HTR-8/SVneo (cell line): ENCODE measurements around the gene ANKRD31.
A peak's percentile ranks its signal among the peaks of the same experiment; 100 is the strongest.
"Not testable (repeated sequence)": the region's sequence is repeated elsewhere in the genome, so short reads cannot be mapped to it uniquely, and the experiment has no call there.

Experiments used
- DNase-seq: peaks from one replicate; pipeline ENCODE4 v3.0.0; 2011; ENCODE audit warnings: low spot score, mixed read lengths; ENCODE audit not compliant: insufficient read length
- FAIRE-seq: peaks from 2 replicates; lab custom pipeline; 2011; peaks lifted over from hg19 to GRCh38; lab: Jason Lieb, UNC

The ANKRD31 gene, protein sequence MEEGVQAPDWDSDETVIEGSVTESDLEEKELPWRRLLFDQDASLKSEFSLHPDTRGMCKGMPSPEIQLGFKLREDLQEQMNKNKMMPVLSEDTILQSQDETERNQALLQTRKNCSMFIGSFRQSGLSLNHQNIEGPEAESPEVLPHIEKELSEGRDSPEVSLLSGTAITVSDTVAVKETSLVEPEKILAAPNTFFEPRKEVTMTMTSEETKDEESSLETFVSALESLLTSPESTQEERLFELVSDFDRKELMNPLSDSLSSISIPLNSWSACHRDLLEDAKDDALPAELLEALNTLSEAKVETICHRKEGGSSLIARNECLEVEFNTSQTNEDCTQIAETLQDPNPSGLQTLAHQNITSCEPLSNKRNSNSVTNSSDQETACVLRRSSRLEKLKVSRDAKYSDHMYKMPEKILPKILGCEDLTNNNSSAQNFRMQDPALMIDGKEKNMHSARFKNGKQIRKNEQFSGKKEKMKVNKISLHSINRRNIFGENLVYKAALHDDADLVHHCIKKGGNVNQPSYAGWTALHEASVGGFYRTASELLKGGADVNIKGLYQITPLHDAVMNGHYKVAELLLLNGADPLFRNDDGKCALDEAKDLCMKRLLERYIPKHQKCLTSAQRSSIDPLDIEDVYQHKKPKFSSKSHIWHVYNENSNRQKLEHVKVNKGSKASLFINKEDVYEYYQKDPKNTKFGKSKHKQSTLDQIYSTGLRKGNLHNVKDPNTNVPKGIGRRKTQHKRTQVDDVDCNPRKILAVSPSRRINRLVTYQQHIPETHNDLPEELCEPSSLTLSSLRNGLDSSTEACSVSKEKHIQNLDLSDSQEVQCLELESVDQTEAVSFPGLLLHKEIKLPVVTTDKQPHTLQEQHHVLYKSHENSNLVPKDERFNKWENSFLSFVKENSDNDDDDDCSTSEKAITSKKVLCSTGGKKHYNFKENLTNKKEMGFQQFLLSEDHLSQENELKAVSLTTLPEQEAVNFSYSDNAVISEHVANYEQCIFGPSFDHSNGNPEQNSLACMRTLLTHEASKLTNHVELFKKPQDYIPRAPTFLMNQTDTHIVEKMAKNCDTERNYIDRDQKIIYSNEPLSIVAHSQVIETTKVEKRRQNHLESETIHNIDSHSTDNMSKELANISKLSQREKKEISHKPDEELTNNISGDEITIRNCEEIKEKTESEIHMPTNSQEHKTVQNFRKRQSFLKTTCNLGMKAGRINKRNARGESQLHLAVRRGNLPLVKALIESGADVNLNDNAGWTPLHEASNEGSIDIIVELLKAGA (N-terminal part only)

DNA sequence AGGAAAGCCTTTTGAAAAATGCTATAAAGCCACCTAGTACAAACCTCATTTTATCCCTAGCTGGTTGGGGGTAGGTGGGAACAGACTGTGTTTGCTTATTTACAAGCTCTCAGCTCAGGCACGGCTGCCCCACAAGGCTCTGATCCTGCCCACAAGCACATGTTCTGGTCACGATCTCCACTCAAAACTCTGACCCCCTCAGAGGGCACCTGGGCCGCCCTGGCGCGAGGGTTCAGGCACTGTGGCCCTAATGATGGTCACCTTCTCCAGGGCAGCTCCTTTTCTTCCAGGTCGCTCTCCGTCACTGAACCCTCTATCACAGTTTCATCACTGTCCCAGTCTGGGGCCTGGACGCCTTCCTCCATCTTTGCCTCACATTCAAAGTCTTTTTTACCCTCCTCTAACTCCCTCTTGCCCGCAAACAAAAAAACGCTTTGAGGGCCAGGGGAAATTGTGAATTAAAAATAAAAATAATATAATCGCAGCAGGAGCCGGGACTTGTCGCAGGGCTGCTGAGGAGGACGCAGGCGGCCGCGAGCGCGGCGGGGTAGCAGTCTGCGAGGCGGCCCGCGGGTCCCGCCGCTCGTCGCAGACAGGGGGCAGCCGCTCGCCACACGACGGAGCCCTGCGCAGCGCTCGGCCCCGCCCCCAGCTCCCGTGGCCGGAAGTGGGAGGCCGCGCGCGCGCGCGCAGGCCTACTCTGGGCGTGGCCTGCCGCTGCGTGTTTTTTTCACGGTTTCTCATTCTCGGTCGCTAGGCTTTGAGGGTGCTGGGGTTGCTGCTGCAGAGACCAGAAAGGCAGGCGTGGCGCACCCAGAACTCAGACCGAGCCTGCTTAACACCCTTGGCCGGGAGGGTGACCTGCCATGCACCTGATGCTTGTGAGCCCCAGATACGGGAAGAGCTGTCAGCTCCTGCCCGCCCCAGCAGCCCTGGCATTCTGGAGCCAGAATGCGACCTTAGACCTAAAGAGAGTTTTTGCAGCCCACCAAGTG is at the start of gene ANKRD31:
TSS of gene ANKRD31 (minus strand) at position 557 of the 995 bp plus-strand sequence. CDS start at position 365, 192 bp downstream.
- DNase-seq = peak; percentile 82
- FAIRE-seq = peak; percentile 20

DNA sequence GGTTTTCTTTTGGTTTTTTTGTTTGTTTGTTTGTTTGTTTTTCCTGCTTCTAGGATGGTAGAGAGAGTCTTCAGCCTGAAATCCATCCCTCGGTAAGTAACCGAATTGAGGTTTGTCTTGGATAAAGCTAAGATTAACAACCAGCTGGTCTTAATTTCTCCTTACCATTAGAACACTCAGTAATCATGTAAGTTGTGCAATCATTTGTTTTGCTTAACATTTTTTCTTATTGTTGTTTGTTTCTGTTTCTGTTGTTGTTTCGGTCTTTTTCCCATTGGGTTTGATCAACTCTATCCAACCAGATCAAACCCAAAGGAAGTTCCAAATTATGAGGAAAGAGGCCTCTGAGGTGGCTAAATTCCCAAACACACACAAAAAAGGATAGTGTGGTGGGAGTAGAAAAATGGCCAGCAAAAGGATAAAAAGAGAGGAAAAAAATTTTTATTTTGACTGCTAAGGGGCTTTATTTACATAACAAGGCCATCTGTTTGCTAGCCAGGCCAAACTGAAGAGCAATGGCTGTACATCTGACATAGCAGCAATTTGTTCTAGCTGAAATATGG is 49.6 kb upstream of the ANKRD31 start:
- no peak for DNase-seq

DNA sequence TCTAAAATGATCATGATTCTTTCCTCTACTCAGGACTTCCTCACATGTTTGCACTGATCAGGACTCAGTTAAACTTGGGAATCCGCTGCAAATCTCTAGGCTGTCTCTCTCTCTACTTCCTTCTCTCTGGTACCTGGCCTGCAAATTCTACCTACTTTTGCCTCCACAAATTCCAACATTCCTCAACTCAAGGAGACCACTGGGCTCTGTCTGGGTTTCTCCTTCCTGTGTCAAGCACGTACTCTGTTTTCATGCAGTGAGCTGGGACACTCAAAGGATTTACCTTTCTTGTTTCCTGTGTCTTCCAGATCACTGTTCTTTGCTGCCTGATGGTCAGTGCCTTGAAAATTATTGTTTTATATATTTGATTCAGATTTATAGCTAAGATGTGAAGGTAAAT is 45.9 kb upstream of the ANKRD31 start:
- FAIRE-seq = no peak
- no peak for DNase-seq

More for the DNA sequence above, 49.6 kb upstream of the ANKRD31 start:
- FAIRE-seq = no peak

DNA sequence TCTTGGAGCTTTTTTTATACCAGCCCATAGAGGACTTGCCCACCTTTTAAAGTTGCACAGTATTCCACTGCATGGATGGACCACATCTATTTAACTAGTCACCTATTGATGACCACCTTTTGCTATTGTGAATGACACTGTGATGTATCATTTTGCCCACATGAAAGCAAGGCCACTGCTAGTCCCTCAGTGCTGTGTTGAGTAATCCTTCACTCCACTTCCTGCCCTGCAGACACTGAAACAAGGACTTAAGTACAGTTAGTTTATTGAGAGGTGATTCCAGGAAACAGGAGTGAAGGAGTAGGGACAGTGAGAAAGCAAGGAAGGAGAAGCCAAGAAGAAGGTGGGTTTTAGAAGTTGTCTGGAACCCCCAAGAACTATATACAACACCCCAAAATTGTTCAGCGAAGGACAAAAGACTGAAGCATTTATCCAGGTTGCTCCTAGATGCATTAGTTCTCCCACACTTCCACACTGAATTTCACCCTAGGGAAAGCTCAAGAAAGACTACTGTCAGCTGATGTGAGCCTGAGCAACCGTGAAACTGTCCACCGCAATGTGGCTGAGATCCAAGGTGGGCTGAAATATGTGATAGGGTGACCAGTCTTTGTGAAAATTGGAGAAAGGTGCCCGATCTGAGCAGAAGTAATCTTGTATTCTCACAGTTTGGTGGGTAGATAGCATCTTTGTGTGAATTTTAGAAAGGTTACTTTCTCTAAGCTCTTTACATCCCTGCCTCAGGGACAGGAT is 45.2 kb upstream of the ANKRD31 start:
- FAIRE-seq = no peak
- DNase-seq = no peak

DNA sequence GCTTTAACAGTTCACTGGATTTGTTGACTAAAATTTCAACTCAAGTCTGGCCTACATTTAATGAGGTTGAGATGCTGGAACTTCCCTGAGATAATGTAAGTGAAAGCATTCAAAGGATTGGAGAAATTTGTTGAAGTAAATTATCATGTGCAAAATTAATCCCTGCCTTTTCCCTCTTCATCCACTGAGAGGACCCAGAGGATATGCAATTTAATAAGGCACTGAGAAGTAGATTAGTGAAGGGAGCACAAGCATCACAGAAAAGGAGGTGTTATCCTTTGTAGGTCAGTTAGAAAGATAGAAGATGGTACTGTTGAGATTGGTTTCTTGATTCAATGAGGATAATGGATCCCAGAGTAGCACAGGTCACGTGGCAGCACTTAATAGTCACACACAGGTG is 42.6 kb upstream of the ANKRD31 start:
- DNase-seq (no peak), FAIRE-seq (no peak)

DNA sequence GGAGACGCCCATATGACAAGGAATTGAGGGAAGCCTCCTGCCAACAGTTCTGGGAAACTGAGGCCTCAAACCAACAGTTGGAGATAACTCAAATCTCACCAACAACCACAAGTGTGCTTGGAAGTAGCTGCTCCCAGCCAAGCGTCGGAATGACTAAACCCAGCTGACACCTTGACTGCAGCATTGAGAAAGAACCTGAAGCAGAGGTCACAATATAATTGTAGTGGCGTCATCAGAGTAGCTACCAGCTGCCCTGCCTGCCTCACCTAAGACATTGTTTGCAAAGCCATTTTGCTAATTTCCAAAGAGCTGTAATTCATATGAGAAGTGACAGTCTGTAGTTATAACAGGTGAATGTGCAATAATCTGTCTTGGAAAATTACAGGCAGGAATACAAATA is 40.8 kb upstream of the ANKRD31 start:
- DNase-seq (no peak), FAIRE-seq (no peak)

DNA sequence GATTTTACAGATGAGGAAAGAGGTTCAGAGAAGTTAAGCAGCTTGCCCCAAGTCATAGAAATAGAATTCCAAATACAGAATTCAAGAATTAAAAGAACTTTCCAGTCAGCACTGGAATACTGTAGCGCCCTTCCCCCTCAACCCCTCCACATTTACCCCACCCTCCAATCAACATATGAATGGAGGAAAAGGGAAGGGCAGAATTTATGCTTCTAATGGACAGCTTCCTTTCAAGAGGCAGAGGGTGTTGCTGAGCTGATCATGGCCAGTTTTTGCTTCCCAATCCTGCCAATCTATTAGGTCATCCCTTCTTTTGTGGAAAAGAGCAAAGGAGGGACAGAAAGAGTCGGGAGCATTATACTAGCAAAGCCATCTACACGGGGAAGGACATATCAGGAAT is 39.1 kb upstream of the ANKRD31 start:
- DNase-seq (no peak), FAIRE-seq (no peak)

DNA sequence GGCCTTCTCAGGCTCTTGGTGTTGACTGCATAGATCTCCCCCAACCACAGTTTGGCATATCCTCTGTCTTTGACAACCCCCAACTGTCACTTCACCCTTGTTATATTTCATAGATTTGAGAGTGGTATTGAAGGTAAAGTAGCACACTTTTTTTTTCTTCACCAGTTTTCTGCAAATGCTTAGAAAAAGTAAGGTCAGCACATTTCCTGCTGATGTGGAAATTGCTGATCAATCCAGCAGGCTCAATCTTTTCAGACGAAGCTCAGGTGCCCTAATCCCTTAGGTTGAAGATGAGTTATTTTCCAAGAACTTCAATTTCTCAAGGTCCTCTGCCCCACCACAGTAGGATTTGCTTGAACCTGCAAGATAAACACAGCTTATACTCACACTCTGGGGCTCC is 38.5 kb upstream of the ANKRD31 start:
- no peak for FAIRE-seq
- DNase-seq = no peak

DNA sequence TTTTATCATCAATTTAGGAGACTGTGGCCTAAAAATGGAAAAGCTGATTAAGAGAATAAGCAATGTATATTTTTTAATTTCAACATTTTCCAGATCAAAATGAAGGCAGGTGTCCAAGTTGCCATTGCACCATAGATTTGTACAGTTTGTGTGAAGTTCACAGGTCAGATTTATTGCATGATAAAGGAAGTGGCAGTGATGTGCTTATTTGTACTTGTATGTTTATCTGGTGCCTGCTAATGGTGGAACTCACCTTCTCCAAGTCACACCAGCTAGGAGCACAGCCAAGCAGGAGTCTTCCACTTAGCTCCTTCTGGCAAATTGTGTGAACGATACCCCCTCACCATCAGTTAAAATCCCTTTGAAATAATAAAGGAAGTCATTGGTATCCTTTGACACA is 37.8 kb upstream of the ANKRD31 start:
- DNase-seq (no peak), FAIRE-seq (no peak)

DNA sequence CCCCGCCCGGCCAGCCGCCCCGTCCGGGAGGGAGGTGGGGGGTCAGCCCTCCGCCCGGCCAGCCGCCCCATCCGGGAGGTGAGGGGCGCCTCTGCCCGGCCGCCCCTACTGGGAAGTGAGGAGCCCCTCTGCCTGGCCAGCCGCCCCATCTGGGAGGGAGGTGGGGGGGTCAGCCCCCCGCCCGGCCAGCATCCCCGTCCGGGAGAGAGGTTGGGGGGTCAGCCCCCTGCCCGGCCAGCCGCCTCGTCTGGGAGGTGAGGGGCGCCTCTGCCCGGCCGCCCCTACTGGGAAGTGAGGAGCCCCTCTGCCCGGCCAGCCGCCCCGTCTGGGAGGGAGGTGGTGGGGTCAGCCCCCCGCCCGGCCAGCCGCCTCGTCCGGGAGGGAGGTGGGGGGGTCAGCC is 33.9 kb upstream of the ANKRD31 start:
- not testable (repeated sequence) for DNase-seq, FAIRE-seq

DNA sequence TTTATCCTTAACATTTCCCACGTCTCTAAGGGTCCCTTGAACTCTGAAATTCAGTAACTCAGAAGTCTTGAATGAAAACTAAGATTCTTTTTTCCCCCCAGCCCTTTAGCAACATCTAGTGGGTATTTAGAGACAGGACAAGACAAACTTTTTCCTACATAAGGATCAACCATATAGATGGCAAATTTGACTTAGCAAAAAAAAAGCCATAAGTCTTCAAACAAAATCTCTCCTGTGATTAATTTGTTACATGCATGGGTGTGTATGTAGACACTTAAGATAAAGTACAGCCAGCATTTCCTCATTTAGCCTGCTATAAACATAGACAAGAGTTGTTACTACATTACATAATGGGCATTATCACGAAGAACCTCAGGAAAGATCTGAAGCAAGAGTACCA is 29.1 kb upstream of the ANKRD31 start:
- DNase-seq (peak; percentile 19), FAIRE-seq (no peak)

DNA sequence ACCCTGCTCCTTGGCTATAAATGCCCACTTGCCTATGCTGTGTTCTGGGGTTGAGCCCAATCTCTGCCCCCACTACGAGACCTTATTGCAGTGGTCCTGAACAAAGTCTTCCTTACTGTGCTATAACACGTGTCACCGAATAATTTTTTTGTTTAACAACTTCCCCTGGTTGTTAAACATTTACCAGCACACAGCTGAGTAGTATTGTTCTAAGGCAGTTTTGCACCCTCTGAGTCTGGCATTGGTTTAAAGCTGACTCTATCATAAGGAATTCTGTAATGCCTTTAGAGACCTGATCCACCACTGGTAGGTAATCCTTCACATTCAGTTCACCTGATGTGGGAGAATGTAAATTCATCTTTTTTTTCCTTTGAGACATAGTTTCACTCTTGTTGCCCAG is 25.6 kb upstream of the ANKRD31 start:
- no peak for FAIRE-seq
- DNase-seq = no peak

DNA sequence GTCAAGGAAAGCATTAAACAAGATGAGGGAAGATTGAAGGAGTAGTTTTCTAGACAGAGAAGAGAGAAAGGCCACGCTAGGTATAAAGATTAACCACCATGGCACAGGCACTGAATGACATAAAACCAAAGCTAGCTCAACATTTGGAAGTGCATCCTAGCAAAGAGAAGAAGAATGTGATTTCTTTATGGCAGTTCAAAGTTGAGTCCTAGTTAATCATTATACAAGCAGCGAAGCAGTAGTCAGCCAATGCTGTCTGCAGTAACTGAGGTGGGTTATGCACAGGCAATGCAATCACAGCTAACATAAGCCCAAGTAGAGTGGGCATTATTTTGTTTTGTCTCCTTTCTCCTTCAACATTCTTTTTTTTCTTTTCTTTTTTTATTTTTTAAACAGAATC is 24.0 kb upstream of the ANKRD31 start:
- DNase-seq (no peak), FAIRE-seq (no peak)

DNA sequence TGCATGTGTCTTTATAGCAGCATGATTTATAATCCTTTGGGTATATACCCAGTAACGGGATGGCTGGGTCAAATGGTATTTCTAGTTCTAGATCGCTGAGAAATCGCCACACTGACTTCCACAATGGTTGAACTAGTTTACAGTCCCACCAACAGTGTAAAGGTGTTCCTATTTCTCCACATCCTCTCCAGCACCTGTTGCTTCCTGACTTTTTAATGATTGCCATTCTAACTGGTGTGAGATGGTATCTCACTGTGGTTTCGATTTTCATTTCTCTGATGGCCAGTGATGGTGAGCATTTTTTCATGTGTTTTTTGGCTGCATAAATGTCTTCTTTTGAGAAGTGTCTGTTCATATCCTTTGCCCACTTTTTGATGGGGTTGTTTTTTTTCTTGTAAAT is 13.8 kb upstream of the ANKRD31 start:
- DNase-seq = not testable (repeated sequence)

DNA sequence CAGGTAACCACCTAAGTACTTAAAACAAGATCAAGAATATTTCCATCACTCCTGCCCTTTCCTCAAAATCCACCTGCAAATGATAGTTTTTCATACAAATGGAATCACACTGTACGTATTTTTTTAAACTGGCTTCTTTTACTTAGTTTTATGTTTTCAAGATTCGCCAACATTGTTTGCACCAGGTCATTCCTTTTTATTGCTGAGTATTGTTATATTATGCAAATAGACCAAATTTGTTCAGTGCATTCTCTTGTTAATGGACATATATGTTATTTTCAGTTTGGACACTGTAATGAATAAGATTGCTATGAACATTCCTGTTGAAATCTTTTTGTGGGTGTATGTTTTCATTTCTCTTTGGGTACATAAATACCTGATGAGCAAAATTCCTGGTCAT is 8.3 kb upstream of the ANKRD31 start:
- FAIRE-seq = no peak

More for the DNA sequence above, 13.8 kb upstream of the ANKRD31 start:
- FAIRE-seq = not testable (repeated sequence)

DNA sequence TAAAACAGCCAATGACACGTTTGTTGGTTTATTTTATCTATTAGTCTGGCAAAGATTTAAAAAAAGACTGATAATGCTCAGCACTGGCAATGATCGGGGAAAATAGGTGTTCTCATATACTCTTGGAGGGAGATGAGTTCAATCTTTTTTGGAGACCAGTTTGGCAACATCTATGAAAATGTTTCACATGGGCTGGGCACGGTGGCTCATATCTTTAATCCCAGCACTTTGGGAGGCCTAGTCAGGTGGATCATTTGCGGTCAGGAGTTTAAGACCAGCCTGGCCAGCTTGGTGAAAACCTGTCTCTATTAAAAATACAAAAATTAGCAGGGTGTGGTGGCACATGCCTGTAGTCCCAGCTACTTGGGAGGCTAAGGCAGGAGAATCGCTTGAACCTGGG is 6.8 kb upstream of the ANKRD31 start:
- FAIRE-seq = no peak
- DNase-seq = no peak

More for the DNA sequence above, 8.3 kb upstream of the ANKRD31 start:
- no peak for DNase-seq

DNA sequence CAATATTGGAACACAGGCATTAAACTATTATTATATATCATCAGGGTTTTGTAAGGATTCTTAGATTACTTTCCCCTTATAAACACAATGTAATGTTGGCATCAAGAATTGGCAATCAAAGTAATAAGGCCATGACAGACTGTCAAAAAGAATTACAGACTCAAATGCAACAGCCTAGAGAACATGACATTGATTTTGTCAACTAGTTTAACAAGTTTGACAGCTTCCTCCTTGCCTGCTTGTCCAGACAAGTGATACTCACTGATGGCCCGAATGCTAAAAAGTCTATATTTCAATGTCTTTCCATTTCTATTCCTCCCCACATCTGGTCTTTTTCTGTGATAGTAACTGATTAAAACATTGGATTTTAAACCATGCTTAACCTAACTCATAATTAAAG is 6.4 kb upstream of the ANKRD31 start:
- DNase-seq = no peak
- FAIRE-seq = no peak

DNA sequence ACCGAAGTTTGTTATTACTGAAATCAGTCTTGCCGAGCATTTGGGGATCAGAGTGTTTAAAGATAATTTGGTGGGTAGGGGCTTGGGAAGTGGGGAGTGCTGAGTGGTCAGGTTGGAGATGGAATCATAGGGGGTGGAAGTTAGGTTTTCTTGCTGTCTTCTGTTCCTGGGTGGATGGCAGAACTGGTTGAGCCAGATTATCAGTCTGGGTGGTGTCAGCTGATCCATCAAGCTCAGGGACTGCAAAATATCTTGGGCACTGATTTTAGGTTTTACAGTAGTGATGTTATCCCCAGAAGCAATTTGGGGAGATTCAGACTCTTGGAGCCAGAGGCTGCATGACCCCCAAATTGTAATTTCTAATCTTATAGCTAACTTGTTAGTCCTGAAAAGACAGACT is 5.4 kb upstream of the ANKRD31 start:
- no peak for FAIRE-seq
- no peak for DNase-seq
